ENCODE results near the gene CAD. TPM values are rescaled to one million over a fixed set of nuclear protein-coding genes. Genes with fewer than 3 reads are reported as not detected.
"Not testable (repeated sequence)": the region's sequence is repeated elsewhere in the genome, so short reads cannot be mapped to it uniquely, and the experiment has no call there.

CAD gene
- total and polyA plus RNA-seq, 5 donors: 6.0 to 12.0 (median 9.9) TPM

- 64% methylated on average over 4 of the region's 4 CpGs for WGBS
- DNase-seq (no peak), ATAC-seq (no peak)
- Histone ChIP-seq H3K4me3 (ENCODE audit: low read length) (no peak overlapping the region), H3K27me3 (ENCODE audit: control insufficient read depth, insufficient read depth) (no peaks in the 10 kb centered on the region), H3K27ac (ENCODE audit: low read length) (no peak overlapping the region), H3K9me3 (ENCODE audit: control insufficient read depth, low read length) (no peaks in the 10 kb centered on the region), H3K4me1 (ENCODE audit: control insufficient read depth, insufficient read depth, low read length) (peaks cover 3% of the 10 kb centered on the region)
- intact Hi-C loops (cut with DNase I): loop anchor here in 1 of 4 donors (10.0 kb wide), 1 partner anchor 208 kb away; the partner anchor contains the start of gene MAPRE3
Measured at GRCh38 chr2:27182346-27182745, 34.8 kb upstream of the CAD start.

- intact Hi-C loops (cut with DNase I): loop anchor here in 1 of 4 donors (10.0 kb wide), 1 partner anchor 209 kb away; the partner anchor contains the start of gene MAPRE3
- WGBS: 61% methylated on average over 4 of the region's 4 CpGs
- H3K4me3 ChIP-seq (ENCODE audit: low read length): no peak overlapping the region
- H3K9me3 ChIP-seq (ENCODE audit: control insufficient read depth, low read length): no peaks in the 10 kb centered on the region
- peaks cover 3% of the 10 kb centered on the region for H3K4me1 ChIP-seq (ENCODE audit: control insufficient read depth, insufficient read depth, low read length)
- no peaks in the 10 kb centered on the region for H3K27me3 ChIP-seq (ENCODE audit: control insufficient read depth, insufficient read depth)
- peak; percentile 68 to 69 for ATAC-seq
- H3K27ac ChIP-seq (ENCODE audit: low read length): no peak overlapping the region
- peak in 2 of 3 donors; percentile 37 to 63 for DNase-seq
Measured at GRCh38 chr2:27184115-27184514, 33.1 kb upstream of the CAD start.

- WGBS: 11% methylated on average over 6 of the region's 6 CpGs
- H3K4me3 ChIP-seq (ENCODE audit: low read length): no peak overlapping the region
- H3K4me1 ChIP-seq (ENCODE audit: control insufficient read depth, insufficient read depth, low read length): peaks cover 3% of the 10 kb centered on the region
- no peaks in the 10 kb centered on the region for H3K27me3 ChIP-seq (ENCODE audit: control insufficient read depth, insufficient read depth)
- DNase-seq: peak; percentile 52 to 67 (median 52)
- peak; percentile 83 to 90 for ATAC-seq
- no peaks in the 10 kb centered on the region for H3K9me3 ChIP-seq (ENCODE audit: control insufficient read depth, low read length)
- intact Hi-C loops (cut with DNase I): loop anchor here in 2 of 4 donors (5.0 to 10.0 kb wide), 2 partner anchors 73 to 211 kb away; partner anchors contain the start of gene MAPRE3 (in 1 of the 2)
- H3K27ac ChIP-seq (ENCODE audit: low read length): peak overlapping the region; percentile 91
Measured at GRCh38 chr2:27185331-27186026, 31.7 kb upstream of the CAD start.

GRCh38 chr2:27186613-27187345 lies 30.4 kb upstream of the CAD start:
- DNase-seq (no peak), ATAC-seq (no peak)
- WGBS: 67% methylated on average over 6 of the region's 6 CpGs
- intact Hi-C loops (cut with DNase I): loop anchor here in 2 of 4 donors (5.0 to 10.0 kb wide), 2 partner anchors 74 to 212 kb away; partner anchors contain the start of gene MAPRE3 (in 1 of the 2)
- Histone ChIP-seq H3K4me1 (ENCODE audit: control insufficient read depth, insufficient read depth, low read length) (peaks cover 3% of the 10 kb centered on the region), H3K9me3 (ENCODE audit: control insufficient read depth, low read length) (no peaks in the 10 kb centered on the region), H3K4me3 (ENCODE audit: low read length) (no peak overlapping the region), H3K27me3 (ENCODE audit: control insufficient read depth, insufficient read depth) (no peaks in the 10 kb centered on the region), H3K27ac (ENCODE audit: low read length) (no peak overlapping the region)

GRCh38 chr2:27189989-27190388 lies 27.2 kb upstream of the CAD start:
- Histone ChIP-seq H3K27ac (ENCODE audit: low read length) (no peak overlapping the region), H3K4me3 (ENCODE audit: low read length) (no peak overlapping the region), H3K9me3 (ENCODE audit: control insufficient read depth, low read length) (no peaks in the 10 kb centered on the region), H3K4me1 (ENCODE audit: control insufficient read depth, insufficient read depth, low read length) (peaks cover 1% of the 10 kb centered on the region), H3K27me3 (ENCODE audit: control insufficient read depth, insufficient read depth) (no peaks in the 10 kb centered on the region)
- no peak for DNase-seq
- WGBS: 85% methylated on average over 8 of the region's 8 CpGs
- no peak for ATAC-seq
- intact Hi-C loops (cut with DNase I): loop anchor here (2.0 to 10.0 kb wide), 4 partner anchors 78 to 215 kb away; partner anchors contain the start of gene MAPRE3 (in 1 of the 4)

- Histone ChIP-seq H3K27me3 (ENCODE audit: control insufficient read depth, insufficient read depth) (no peaks in the 10 kb centered on the region), H3K4me1 (ENCODE audit: control insufficient read depth, insufficient read depth, low read length) (no peaks in the 10 kb centered on the region), H3K4me3 (ENCODE audit: low read length) (no peak overlapping the region), H3K27ac (ENCODE audit: low read length) (no peak overlapping the region), H3K9me3 (ENCODE audit: control insufficient read depth, low read length) (no peaks in the 10 kb centered on the region)
- WGBS: 35% methylated on average over 8 of the region's 8 CpGs
- intact Hi-C loops (cut with DNase I): loop anchor here (2.0 to 5.0 kb wide), 2 partner anchors 92 to 94 kb away; no protein-coding TSS in a partner anchor
- DNase-seq: peak in 1 of 3 donors; percentile 64
- peak; percentile 83 to 89 for ATAC-seq
Measured at GRCh38 chr2:27191070-27191829, 25.9 kb upstream of the CAD start.

GRCh38 chr2:27194538-27195354 lies 22.4 kb upstream of the CAD start:
- DNase-seq (no peak), ATAC-seq (peak in 1 of 2 donors; percentile 73)
- 67% methylated on average over 17 of the region's 17 CpGs for WGBS
- no peaks in the 10 kb centered on the region for H3K4me1 ChIP-seq (ENCODE audit: control insufficient read depth, insufficient read depth, low read length)
- no peaks in the 10 kb centered on the region for H3K27me3 ChIP-seq (ENCODE audit: control insufficient read depth, insufficient read depth)
- H3K9me3 ChIP-seq (ENCODE audit: control insufficient read depth, low read length): no peaks in the 10 kb centered on the region
- H3K27ac ChIP-seq (ENCODE audit: low read length): no peak overlapping the region
- intact Hi-C loops (cut with DNase I): loop anchor here in 3 of 4 donors (5.0 kb wide), 1 partner anchor 97 kb away; no protein-coding TSS in a partner anchor
- H3K4me3 ChIP-seq (ENCODE audit: low read length): no peak overlapping the region

- WGBS: 93% methylated on average over 3 of the region's 3 CpGs
- H3K4me1 ChIP-seq (ENCODE audit: control insufficient read depth, insufficient read depth, low read length); H3K27me3 ChIP-seq (ENCODE audit: control insufficient read depth, insufficient read depth); DNase-seq; H3K27ac ChIP-seq (ENCODE audit: low read length); intact Hi-C loops (cut with DNase I); ATAC-seq; H3K9me3 ChIP-seq (ENCODE audit: control insufficient read depth, low read length); H3K4me3 ChIP-seq (ENCODE audit: low read length): not testable (repeated sequence)
Measured at GRCh38 chr2:27195799-27196198, 21.4 kb upstream of the CAD start.

- H3K27ac ChIP-seq (ENCODE audit: low read length); ATAC-seq; H3K4me1 ChIP-seq (ENCODE audit: control insufficient read depth, insufficient read depth, low read length); intact Hi-C loops (cut with DNase I); H3K9me3 ChIP-seq (ENCODE audit: control insufficient read depth, low read length); DNase-seq; H3K4me3 ChIP-seq (ENCODE audit: low read length); H3K27me3 ChIP-seq (ENCODE audit: control insufficient read depth, insufficient read depth): not testable (repeated sequence)
- 86% methylated on average over 3 of the region's 3 CpGs for WGBS
Measured at GRCh38 chr2:27198068-27198467, 19.1 kb upstream of the CAD start.

GRCh38 chr2:27198627-27199026 lies 18.5 kb upstream of the CAD start:
- 82% methylated on average over 2 of the region's 2 CpGs for WGBS
- intact Hi-C loops (cut with DNase I): no loop called here
- no peak for DNase-seq
- no peaks in the 10 kb centered on the region for H3K4me1 ChIP-seq (ENCODE audit: control insufficient read depth, insufficient read depth, low read length)
- ATAC-seq: peak in 1 of 2 donors; percentile 14
- no peak overlapping the region for H3K27ac ChIP-seq (ENCODE audit: low read length)
- H3K9me3 ChIP-seq (ENCODE audit: control insufficient read depth, low read length): no peaks in the 10 kb centered on the region
- no peaks in the 10 kb centered on the region for H3K27me3 ChIP-seq (ENCODE audit: control insufficient read depth, insufficient read depth)
- no peak overlapping the region for H3K4me3 ChIP-seq (ENCODE audit: low read length)
